B cell (primary cell): Measurements from ENCODE around the gene OTUD3. TPM values are rescaled to one million over a fixed set of nuclear protein-coding genes. Genes with fewer than 3 reads are reported as not detected.

ENCODE experiments used
- ATAC-seq: fragments of 200-7000 bp; cut with Tn5 transposase; one replicate; pipeline ENCODE4 v1.10.0; 2021; ENCODE audit warnings: low read depth, mild to moderate bottlenecking, moderate number of reproducible peaks, moderate library complexity
- CTCF ChIA-PET: fragments of 350-600 bp; sonication (Branson Sonifier 250); formaldehyde crosslinking; loops from one replicate; lab custom pipeline; 2021; ENCODE audit warnings: antibody characterized with exemption, inconsistent platforms; lab: Charles Lee
- POLR2A ChIA-PET: fragments of 350-600 bp; sonication (Branson Sonifier 250); formaldehyde crosslinking; loops from one replicate; lab custom pipeline; 2021; ENCODE audit warnings: antibody characterized with exemption; lab: Charles Lee
- DNase-seq: peaks from one replicate; pipeline ENCODE4 v3.0.0; 2013
- H2AFZ ChIP-seq: 2 replicates; pipeline ENCODE4 v1.6.1; 2012; ENCODE audit warnings: mild to moderate bottlenecking, low read depth, low read length; ENCODE audit not compliant: insufficient read depth, poor library complexity, severe bottlenecking
- H3K27ac ChIP-seq, 2 donors: 1 replicate in 1 of 2; 2 replicates in 1 of 2; pipeline ENCODE4 v1.5.1; 2012 to 2013; ENCODE audit warnings: low read length in 2 of 2, mild to moderate bottlenecking in 2 of 2, moderate library complexity in 1 of 2
- H3K27me3 ChIP-seq, 4 experiments: fragments of 200-600 bp in 1 of 4; sonication (generic) in 1 of 4; replicated peaks in 1 of 4; 1 replicate in 2 of 4; 2 replicates in 2 of 4; pipeline versions ENCODE4 v1.6.1 to v1.7.0; 2013 to 2016; ENCODE audit warnings: low read length in 3 of 4, mild to moderate bottlenecking in 2 of 4, mixed read lengths in 1 of 4, moderate library complexity in 1 of 4; ENCODE audit not compliant: insufficient read depth in 4 of 4, control insufficient read depth in 3 of 4; ENCODE audit errors: control extremely low read depth in 1 of 4
- H3K36me3 ChIP-seq, 2 experiments: replicated peaks in 1 of 2; 1 replicate in 1 of 2; 2 replicates in 1 of 2; pipeline versions ENCODE4 v1.6.1 to v1.7.1; 2013; ENCODE audit warnings: low read length in 1 of 2; ENCODE audit not compliant: insufficient read depth in 2 of 2, control insufficient read depth in 1 of 2; ENCODE audit errors: control extremely low read depth in 1 of 2, extremely low read depth in 1 of 2
- H3K4me1 ChIP-seq, 2 donors: fragments of 200-600 bp in 1 of 2; sonication (generic) in 1 of 2; 1 replicate in 1 of 2; 2 replicates in 1 of 2; pipeline versions ENCODE4 v1.5.1 to v1.6.1; 2013 to 2017; ENCODE audit warnings: low read length in 2 of 2; ENCODE audit not compliant: control insufficient read depth in 2 of 2, insufficient read depth in 2 of 2
- H3K4me2 ChIP-seq: replicated peaks from 2 replicates; pipeline ENCODE3; 2012; ENCODE audit warnings: mild to moderate bottlenecking, low read depth, low read length; ENCODE audit not compliant: poor library complexity, severe bottlenecking
- H3K4me3 ChIP-seq, 5 experiments: fragments of 200-600 bp in 1 of 5; sonication (generic) in 1 of 5; 1 replicate in 3 of 5; 2 replicates in 2 of 5; pipeline versions ENCODE4 v1.5.1 to v1.7.0; 2011 to 2016; ENCODE audit warnings: low read length in 4 of 5, mild to moderate bottlenecking in 4 of 5, low read depth in 2 of 5, control low read depth in 1 of 5, moderate library complexity in 1 of 5; ENCODE audit not compliant: insufficient read depth in 1 of 5; ENCODE audit errors: control extremely low read depth in 1 of 5, extremely low read depth in 1 of 5
- H3K79me2 ChIP-seq: fragments of 200-600 bp; sonication (generic); one replicate; pipeline ENCODE4 v1.6.0; 2016; ENCODE audit warnings: low read length; ENCODE audit not compliant: control insufficient read depth, insufficient read depth
- H3K9ac ChIP-seq: fragments of 200-600 bp; sonication (generic); 2 replicates; pipeline ENCODE4 v1.6.1; 2017; ENCODE audit warnings: mild to moderate bottlenecking, low read length, moderate library complexity
- H3K9me3 ChIP-seq, 3 donors: one replicate each; pipeline versions ENCODE4 v1.6.1 to v1.7.1; 2013; ENCODE audit warnings: low read length in 2 of 3; ENCODE audit not compliant: control insufficient read depth in 2 of 3, insufficient read depth in 1 of 3; ENCODE audit errors: control extremely low read depth in 1 of 3
- H4K20me1 ChIP-seq: 2 replicates; pipeline ENCODE4 v1.6.0; 2012; ENCODE audit warnings: mild to moderate bottlenecking, low read length; ENCODE audit not compliant: insufficient read depth, control insufficient read depth, poor library complexity, severe bottlenecking
- H3K27ac Mint-ChIP-seq: one replicate; pipeline ENCODE4 v1.8.0; 2021; ENCODE audit warnings: mixed read lengths
- H3K27me3 Mint-ChIP-seq: one replicate; pipeline ENCODE4 v1.8.0; 2021; ENCODE audit warnings: mixed read lengths
- H3K4me1 Mint-ChIP-seq: one replicate; pipeline ENCODE4 v1.8.0; 2021; ENCODE audit warnings: mixed read lengths
- H3K4me3 Mint-ChIP-seq: one replicate; pipeline ENCODE4 v1.8.0; 2021; ENCODE audit warnings: mixed read lengths
- H3K9me3 Mint-ChIP-seq: one replicate; pipeline ENCODE4 v1.8.0; 2022; ENCODE audit warnings: mixed read lengths; ENCODE audit not compliant: insufficient read depth
- EZH2 ChIP-seq: IDR thresholded peaks from 2 replicates; pipeline ENCODE4 v1.6.1; 2012; ENCODE audit warnings: borderline replicate concordance, low read depth, mild to moderate bottlenecking, moderate library complexity, low read length; ENCODE audit not compliant: insufficient read depth, poor library complexity, severe bottlenecking
- WGBS: methylation state at CpG from one replicate; pipeline ENCODE4 v1.1.5; 2013; ENCODE audit warnings: missing lambda C conversion rate; ENCODE audit not compliant: insufficient coverage; 5-methylcytosine and 5-hydroxymethylcytosine counted together
- intact Hi-C: fragments of 100-400 bp; cut with micrococcal nuclease; formaldehyde crosslinking; loops from one replicate; pipeline ENCODE4 v1.10.0; 2022
- polyA plus RNA-seq: library from polyadenylated mRNA; depleted of rRNA; stranded (reverse); fragments of >200 nt; gene quantifications from 2 replicates; pipeline ENCODE4 v1.2.3, GENCODE V29; 2012
- total RNA-seq, 2 donors: library from RNA; stranded (reverse); fragments of 120-200 nt in 1 of 2; gene quantifications; 1 replicate in 1 of 2; 2 replicates in 1 of 2; pipeline versions ENCODE4 v1.2.3 to v1.2.4, GENCODE V29; 2013 to 2022
- TF ChIP-seq, protein P1 (sequence below): fragments of 200-600 bp; IDR thresholded peaks from one replicate; pipeline ENCODE4 v1.8.0; 2022; ENCODE audit warnings: antibody characterized with exemption, mild to moderate bottlenecking

Gene OTUD3
- total and polyA plus RNA-seq, 2 donors (not counting 1 experiment from before 2014, with no cell fraction given): 4.2 to 19.6 TPM

DNA sequence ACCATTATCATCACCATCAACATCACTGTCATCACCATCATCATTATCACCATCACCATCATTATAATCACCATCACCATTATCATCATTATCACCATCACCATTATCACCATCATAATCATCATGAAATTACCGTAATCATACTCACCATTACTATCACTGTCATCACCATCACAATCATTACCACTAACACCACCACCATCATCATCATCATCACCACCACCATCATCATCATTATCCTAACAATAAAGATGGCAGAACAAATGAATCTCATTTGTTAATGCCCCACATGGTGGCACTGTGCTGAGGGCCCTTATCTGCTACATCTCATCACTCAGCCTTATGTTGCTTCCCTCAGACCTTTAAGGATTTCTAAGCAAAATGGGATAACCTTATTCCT, 50.7 kb downstream of the OTUD3 start:
- CTCF ChIA-PET: no interaction called here
- peaks cover 3% of the 10 kb centered on the region for H3K4me1 Mint-ChIP-seq

GRCh38 chr1:19934336-19934735, 52.1 kb downstream of the OTUD3 start:
- POLR2A ChIA-PET: no interaction called here

More for the DNA sequence above, 50.7 kb downstream of the OTUD3 start:
- Histone ChIP-seq H3K27ac (no peak overlapping the region), H3K27me3 (no peaks in the 10 kb centered on the region), H3K9ac (no peak overlapping the region), H3K4me1 (peaks cover 0 to 3% of the 10 kb centered on the region in 2 donors), H3K79me2 (no peaks in the 10 kb centered on the region), H3K4me2 (no peak overlapping the region), H2AFZ (no peak overlapping the region), H3K9me3 (peaks cover 0 to 37% (median 27%) of the 10 kb centered on the region in 3 donors), H3K4me3 (no peak overlapping the region), H4K20me1 (no peaks in the 10 kb centered on the region), H3K36me3 (no peaks in the 10 kb centered on the region)
- Mint-ChIP-seq H3K4me3 (no peak overlapping the region), H3K27ac (no peak overlapping the region), H3K27me3 (no peaks in the 10 kb centered on the region), H3K9me3 (peaks cover 12% of the 10 kb centered on the region)
- WGBS: 38% methylated on average over 1 of the region's 1 CpG
- ATAC-seq (no peak), DNase-seq (no peak)
- intact Hi-C loops: no loop called here
- TF ChIP-seq EZH2: no peak
- TF ChIP-seq, protein P1, sequence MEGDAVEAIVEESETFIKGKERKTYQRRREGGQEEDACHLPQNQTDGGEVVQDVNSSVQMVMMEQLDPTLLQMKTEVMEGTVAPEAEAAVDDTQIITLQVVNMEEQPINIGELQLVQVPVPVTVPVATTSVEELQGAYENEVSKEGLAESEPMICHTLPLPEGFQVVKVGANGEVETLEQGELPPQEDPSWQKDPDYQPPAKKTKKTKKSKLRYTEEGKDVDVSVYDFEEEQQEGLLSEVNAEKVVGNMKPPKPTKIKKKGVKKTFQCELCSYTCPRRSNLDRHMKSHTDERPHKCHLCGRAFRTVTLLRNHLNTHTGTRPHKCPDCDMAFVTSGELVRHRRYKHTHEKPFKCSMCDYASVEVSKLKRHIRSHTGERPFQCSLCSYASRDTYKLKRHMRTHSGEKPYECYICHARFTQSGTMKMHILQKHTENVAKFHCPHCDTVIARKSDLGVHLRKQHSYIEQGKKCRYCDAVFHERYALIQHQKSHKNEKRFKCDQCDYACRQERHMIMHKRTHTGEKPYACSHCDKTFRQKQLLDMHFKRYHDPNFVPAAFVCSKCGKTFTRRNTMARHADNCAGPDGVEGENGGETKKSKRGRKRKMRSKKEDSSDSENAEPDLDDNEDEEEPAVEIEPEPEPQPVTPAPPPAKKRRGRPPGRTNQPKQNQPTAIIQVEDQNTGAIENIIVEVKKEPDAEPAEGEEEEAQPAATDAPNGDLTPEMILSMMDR: no peak
- POLR2A ChIA-PET: no interaction called here

More at GRCh38 chr1:19934336-19934735, 52.1 kb downstream of the OTUD3 start:
- no peak overlapping the region for H3K9ac ChIP-seq
- H3K27ac ChIP-seq: no peak overlapping the region
- no peak for DNase-seq
- ATAC-seq: no peak
- Mint-ChIP-seq H3K27me3 (no peaks in the 10 kb centered on the region), H3K4me3 (no peak overlapping the region), H3K4me1 (peaks cover 3% of the 10 kb centered on the region), H3K9me3 (peaks cover 12% of the 10 kb centered on the region), H3K27ac (no peak overlapping the region)
- no peaks in the 10 kb centered on the region for H3K36me3 ChIP-seq
- 85% methylated on average over 5 of the region's 7 CpGs for WGBS
- H3K27me3 ChIP-seq: no peaks in the 10 kb centered on the region
- CTCF ChIA-PET: no interaction called here
- no peak overlapping the region for H3K4me2 ChIP-seq
- no peak for TF ChIP-seq EZH2
- TF ChIP-seq, protein P1: no peak
- H3K9me3 ChIP-seq: peaks cover 0 to 33% (median 27%) of the 10 kb centered on the region in 3 donors
- peaks cover 0 to 3% of the 10 kb centered on the region in 2 donors for H3K4me1 ChIP-seq
- intact Hi-C loops: no loop called here
- H2AFZ ChIP-seq: no peak overlapping the region
- no peaks in the 10 kb centered on the region for H4K20me1 ChIP-seq
- H3K79me2 ChIP-seq: no peaks in the 10 kb centered on the region
- no peak overlapping the region for H3K4me3 ChIP-seq
